Epithelial cell of esophagus (primary cell): ENCODE data around the gene TNS3.

ENCODE experiments used
- DNase-seq: peaks from one replicate; pipeline ENCODE4 v3.0.0; 2010; ENCODE audit warnings: low read depth
- H3K4me3 ChIP-seq: 2 replicates; pipeline ENCODE4 v1.5.1; 2011; ENCODE audit warnings: mild to moderate bottlenecking, low read length, control low read depth
- TF ChIP-seq, protein P1 (sequence below): IDR thresholded peaks from 2 replicates; pipeline ENCODE4 v1.5.1; 2011; ENCODE audit warnings: low read depth, mild to moderate bottlenecking, low read length, control low read depth, inconsistent platforms; ENCODE audit not compliant: insufficient read depth; ENCODE audit errors: missing control alignments

The TNS3 gene

DNA sequence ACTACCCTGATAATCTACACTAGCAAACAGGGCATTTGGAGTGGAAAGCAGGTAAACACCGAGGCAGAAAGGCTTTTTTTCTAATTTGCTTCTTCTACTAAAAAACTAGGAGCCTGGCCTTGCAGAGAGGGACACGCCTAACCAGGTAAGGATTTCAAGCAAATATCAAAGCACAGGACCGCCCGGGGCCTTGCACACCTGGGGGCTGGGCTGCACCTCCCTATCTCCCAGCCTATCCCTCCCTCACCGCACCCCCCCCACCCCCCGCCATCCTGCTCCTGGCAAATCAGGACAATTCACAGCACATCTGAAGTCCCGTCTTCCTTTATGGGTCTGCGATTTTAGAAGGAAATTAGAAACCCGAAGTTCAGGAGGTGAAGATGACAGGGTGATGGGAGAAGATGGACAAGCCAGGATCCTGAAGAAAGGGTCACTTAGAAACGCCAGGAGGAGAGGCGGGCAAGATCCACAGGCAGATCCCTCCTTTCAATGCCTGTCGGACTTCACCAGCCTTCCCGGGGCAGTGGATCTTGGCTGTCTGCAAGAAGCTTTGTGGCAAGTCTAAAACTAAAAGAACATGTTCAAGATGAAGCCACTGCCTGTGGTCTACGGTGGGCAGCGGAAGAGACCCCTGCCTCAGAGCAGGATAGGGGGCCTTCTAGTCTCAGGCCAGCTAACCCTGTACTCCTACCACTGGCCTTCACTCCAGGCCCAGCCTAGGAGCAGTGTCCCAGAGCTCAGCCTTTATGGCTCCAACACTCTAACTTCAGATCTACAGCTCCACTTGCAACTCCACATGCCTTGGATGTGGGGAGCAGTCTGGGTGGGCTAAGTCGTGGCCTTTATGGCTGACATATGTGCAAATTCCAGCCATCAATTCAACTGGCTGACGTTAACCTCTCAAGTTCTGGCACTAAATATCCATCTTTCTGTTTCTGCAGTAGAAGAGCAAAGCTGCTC is 43.9 kb downstream of the TNS3 start:
- DNase-seq: no peak
- peak overlapping the region; percentile 38 for H3K4me3 ChIP-seq

DNA sequence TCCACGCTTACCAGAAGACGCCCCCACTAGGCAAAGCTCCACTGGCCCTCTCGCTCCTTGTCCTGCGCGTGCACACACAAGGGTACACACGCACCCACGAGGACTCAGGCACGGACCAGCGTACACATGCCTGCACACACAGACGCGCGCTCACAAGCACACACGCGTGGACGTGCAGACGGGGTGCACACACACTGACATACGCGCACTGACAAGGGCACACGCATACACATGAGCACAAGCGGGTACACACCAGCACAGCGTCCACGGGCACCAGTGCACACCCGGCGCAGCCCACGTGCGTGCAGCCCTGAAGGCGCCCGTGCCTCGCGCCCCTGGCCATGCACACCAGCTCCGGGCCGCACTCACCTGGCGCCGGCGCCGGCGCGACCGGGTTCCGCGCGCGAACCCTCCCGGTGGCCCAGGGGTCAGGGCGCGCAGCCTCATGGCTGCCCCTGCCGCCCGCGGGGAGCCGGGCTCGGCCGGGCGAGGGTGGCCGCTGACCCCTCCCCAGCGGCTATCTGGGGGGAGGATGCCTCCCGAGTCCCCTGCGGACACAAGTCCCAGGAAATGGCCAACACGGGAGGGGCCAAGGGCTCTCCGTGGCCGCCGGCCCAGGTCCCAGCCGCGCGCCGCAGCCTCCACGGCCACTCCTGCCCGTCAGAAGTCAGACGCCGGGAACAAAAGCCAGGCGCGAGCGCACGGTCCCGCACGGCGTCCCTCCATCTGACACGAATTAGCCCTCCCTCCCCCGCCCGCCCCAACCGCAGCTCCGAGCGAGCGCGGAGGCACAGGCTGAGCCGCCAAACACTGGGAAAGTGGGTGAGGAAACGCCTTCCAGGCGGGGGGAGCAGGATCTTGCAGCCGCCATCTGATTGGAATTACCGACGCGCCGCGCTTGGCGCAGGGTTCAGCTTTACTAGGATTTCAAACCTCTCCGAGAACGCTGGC is 45.0 kb downstream of the TNS3 start:
- peak; percentile 45 for DNase-seq

More for the DNA sequence above, 43.9 kb downstream of the TNS3 start:
- TF ChIP-seq, protein P1, sequence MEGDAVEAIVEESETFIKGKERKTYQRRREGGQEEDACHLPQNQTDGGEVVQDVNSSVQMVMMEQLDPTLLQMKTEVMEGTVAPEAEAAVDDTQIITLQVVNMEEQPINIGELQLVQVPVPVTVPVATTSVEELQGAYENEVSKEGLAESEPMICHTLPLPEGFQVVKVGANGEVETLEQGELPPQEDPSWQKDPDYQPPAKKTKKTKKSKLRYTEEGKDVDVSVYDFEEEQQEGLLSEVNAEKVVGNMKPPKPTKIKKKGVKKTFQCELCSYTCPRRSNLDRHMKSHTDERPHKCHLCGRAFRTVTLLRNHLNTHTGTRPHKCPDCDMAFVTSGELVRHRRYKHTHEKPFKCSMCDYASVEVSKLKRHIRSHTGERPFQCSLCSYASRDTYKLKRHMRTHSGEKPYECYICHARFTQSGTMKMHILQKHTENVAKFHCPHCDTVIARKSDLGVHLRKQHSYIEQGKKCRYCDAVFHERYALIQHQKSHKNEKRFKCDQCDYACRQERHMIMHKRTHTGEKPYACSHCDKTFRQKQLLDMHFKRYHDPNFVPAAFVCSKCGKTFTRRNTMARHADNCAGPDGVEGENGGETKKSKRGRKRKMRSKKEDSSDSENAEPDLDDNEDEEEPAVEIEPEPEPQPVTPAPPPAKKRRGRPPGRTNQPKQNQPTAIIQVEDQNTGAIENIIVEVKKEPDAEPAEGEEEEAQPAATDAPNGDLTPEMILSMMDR: no peak

GRCh38 chr7:47535704-47536628 is 45.9 kb downstream of the TNS3 start:
- H3K4me3 ChIP-seq: no peak overlapping the region
- TF ChIP-seq, protein P1: no peak
- DNase-seq: no peak

More for the DNA sequence above, 45.0 kb downstream of the TNS3 start:
- TF ChIP-seq, protein P1: no peak
- H3K4me3 ChIP-seq: peak overlapping the region; percentile 38

DNA sequence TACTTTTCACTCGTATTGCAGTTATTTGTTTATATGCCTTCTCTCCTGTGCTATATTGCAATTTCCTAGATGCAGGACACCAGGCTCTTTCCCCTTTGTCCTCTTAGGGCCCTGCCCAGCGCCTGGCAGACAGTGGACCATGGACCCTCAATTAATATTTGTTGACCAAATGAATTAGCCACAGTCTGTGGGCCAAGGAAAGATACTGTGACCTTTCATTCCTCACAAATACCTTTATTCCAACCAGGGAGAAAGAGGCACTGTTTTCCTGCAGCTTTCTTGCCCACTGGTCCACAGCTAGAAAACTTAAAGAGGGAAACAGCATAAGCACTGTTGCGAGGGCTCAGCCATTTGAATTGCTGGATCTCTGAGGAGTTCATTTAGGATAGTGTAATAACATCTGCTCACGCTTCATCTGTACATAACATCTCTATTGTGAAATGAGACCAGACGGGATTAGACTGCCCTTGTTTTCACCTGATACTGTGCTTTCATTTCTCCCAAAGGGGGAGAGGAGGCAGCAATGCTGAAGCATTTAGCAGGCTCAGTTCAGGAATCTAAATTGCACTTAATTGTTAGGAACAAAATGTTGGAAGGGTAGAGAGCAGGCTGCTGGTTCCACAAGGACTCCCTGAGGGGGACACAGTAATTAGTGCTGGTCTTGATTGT is 46.7 kb downstream of the TNS3 start:
- DNase-seq: no peak
- TF ChIP-seq, protein P1: no peak
- no peak overlapping the region for H3K4me3 ChIP-seq

DNA sequence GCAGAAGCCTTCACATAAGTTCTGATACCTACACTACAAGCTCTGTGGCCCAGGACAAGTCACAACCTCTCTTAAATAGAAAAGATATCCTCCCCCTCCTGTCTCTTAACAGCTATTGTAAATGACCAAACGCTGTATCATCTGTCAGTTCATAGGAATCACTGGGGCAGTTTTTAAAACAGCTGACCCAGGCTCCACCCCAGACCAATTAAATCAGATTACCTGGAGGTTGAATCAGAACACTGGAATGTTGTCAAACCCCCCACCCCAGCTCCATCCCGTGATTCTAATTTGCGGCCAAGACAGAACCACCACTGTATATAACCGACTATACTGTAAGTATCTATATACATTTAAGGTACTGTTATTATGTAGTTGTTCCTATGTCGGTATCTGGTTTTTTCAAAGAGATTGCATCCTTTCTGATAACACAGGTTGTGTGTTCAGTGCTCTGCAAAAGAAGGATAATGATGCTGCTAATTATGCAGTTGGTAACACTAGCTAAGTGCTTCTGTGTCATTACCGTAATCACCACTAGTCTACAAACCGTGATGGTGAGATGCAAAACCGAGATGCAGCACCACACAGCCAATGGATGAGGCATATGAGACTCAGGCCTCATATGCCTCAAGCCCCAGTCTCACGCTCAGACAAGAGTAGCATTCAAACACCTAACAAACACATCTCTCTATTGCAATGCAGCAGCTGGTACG is 47.4 kb downstream of the TNS3 start:
- TF ChIP-seq, protein P1: peak; percentile 16
- no peak overlapping the region for H3K4me3 ChIP-seq
- DNase-seq: peak; percentile 90
